ENCODE data around the gene CTNNA1.
A peak's percentile ranks its signal among the peaks of the same experiment; 100 is the strongest.
"Not testable (repeated sequence)": the region's sequence is repeated elsewhere in the genome, so short reads cannot be mapped to it uniquely, and the experiment has no call there.

CTNNA1 gene

GRCh38 chr5:138752951-138753793, at the start of gene CTNNA1:
TSS of gene CTNNA1 (plus strand) at chr5:138753425. CDS start at chr5:138781925, 28,500 bp downstream.
- peak; percentile 79 for DNase-seq

GRCh38 chr5:138703777-138704176, 49.4 kb upstream of the CTNNA1 start:
- DNase-seq: not testable (repeated sequence)

GRCh38 chr5:138705007-138705406, 48.2 kb upstream of the CTNNA1 start:
- no peak for DNase-seq

- DNase-seq: no peak
Observed at GRCh38 chr5:138705567-138705966, 47.7 kb upstream of the CTNNA1 start.

- DNase-seq: peak; percentile 84
Observed at GRCh38 chr5:138706655-138707480, 46.4 kb upstream of the CTNNA1 start.

GRCh38 chr5:138708791-138709190, 44.4 kb upstream of the CTNNA1 start:
- no peak for DNase-seq

GRCh38 chr5:138709202-138709601, 44.0 kb upstream of the CTNNA1 start:
- DNase-seq: no peak

GRCh38 chr5:138711087-138711486, 42.1 kb upstream of the CTNNA1 start:
- no peak for DNase-seq

- no peak for DNase-seq
Observed at GRCh38 chr5:138711811-138712210, 41.4 kb upstream of the CTNNA1 start.

GRCh38 chr5:138712324-138712723, 40.9 kb upstream of the CTNNA1 start:
- DNase-seq: no peak

- DNase-seq: no peak
Observed at GRCh38 chr5:138712791-138713190, 40.4 kb upstream of the CTNNA1 start.

- DNase-seq: no peak
Observed at GRCh38 chr5:138713247-138713646, 40.0 kb upstream of the CTNNA1 start.

GRCh38 chr5:138714694-138715093, 38.5 kb upstream of the CTNNA1 start:
- DNase-seq: no peak

- DNase-seq: not testable (repeated sequence)
Observed at GRCh38 chr5:138715931-138716432, 37.2 kb upstream of the CTNNA1 start.

GRCh38 chr5:138716456-138716924, 36.7 kb upstream of the CTNNA1 start:
- DNase-seq: no peak

GRCh38 chr5:138717399-138717798, 35.8 kb upstream of the CTNNA1 start:
- DNase-seq: no peak

GRCh38 chr5:138719811-138720210, 33.4 kb upstream of the CTNNA1 start:
- DNase-seq: no peak

GRCh38 chr5:138720840-138721239, 32.4 kb upstream of the CTNNA1 start:
- DNase-seq: no peak

- DNase-seq: no peak
Observed at GRCh38 chr5:138721979-138722378, 31.2 kb upstream of the CTNNA1 start.

- DNase-seq: no peak
Observed at GRCh38 chr5:138722544-138723177, 30.6 kb upstream of the CTNNA1 start.

GRCh38 chr5:138724470-138725146, 28.6 kb upstream of the CTNNA1 start:
- DNase-seq: peak; percentile 77

GRCh38 chr5:138725153-138725817, 27.9 kb upstream of the CTNNA1 start:
- no peak for DNase-seq
